Measurements from ENCODE around the gene LLPH.
"Not testable (repeated sequence)": the region's sequence is repeated elsewhere in the genome, so short reads cannot be mapped to it uniquely, and the experiment has no call there.

Gene LLPH

DNA sequence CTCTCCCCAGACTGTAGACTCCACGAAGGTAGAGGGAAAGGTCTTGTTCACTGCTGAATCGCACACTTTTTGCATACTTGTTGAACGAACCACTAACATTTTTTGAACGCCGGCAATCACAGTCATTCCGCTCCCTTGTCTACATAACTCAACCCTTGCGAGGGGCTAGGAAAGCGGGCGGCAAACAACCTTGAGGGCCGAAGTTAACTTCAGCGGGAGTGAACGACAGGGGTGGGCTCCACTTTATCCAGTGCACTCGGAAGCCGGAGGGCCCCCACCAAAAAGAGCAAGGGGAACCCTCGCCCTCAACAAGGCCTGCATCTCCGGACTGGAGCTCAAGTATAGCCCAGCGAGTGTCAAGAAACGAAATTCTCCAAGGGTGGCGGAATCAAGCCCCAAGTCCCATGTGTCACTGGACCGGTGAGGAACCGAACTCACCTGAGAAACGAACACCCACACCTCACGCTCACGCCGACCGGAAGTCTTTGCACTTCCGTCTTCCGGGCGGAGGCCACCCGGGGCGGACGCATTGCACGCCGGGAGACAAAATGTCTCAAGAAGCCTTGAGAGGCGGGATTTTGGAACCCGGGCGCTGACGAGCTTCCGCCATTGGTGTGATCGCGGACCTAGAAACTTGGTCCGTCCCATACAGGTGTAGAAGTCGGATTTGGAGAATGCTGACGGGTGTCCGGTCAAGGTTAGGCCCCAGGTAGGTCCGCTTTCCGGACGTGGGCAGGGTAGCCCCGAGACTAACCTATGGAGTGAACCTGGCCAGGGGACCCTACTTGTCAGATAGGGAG lies at the start of gene LLPH:
Gene LLPH (minus strand): TSS at position 484 of the 800 bp plus-strand sequence. CDS start 1,644 bp downstream, outside the sequence.
- DNase-seq (ENCODE audit: low read depth in 1 of 2, low spot score in 1 of 2): peak; percentile 68 to 81

GRCh38 chr12:66176105-66176900 lies 45.8 kb upstream of the LLPH start:
- no peak for DNase-seq (ENCODE audit: low read depth in 1 of 2, low spot score in 1 of 2)

- DNase-seq (ENCODE audit: low read depth in 1 of 2, low spot score in 1 of 2): not testable (repeated sequence)
Observed at GRCh38 chr12:66174391-66175325, 44.1 kb upstream of the LLPH start.

DNA sequence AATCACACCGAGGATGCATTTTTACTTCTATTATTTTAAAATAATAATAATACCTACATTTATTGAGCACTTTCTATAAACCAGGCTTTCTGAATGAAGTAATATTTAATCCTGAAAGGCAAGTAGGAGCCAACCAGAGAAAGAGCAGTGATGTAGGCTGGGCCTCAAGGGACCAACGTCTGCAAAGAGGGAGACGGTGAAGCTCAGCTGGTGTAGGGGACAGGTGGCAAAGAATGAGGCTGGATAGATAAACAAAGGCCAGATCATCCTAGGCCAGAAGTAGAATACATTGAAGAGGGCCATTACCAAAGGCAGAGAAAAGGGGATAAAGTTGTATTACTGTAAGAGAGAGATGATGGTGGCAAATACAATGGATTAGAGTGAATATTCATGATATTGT lies 40.1 kb upstream of the LLPH start:
- no peak for DNase-seq (ENCODE audit: low read depth in 1 of 2, low spot score in 1 of 2)

- peak; percentile 65 to 72 for DNase-seq (ENCODE audit: low read depth in 1 of 2, low spot score in 1 of 2)
Observed at GRCh38 chr12:66169221-66170170, 38.9 kb upstream of the LLPH start, which contains the start of gene TMBIM4. TSS of gene TMBIM4 (minus strand) at chr12:66169996. CDS start at chr12:66169951, 45 bp downstream.

DNA sequence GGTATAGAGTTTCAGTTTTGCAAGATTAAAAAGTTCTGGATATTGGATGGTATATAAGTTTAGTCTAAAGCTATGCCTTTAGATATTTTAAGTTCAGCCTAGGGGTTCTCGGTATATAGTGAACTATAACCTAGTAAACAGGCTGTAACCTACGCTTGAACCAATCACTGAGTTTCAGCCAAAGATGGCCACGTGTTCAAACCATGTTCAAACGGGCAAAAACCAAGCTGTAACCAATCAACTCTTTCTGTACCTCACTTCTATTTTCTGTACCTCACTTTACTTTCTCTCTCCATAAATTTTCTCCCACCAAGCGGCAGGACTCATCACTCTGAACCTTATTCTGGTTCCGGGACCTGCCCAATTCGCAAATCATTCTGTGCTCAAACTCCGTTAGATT lies 37.9 kb upstream of the LLPH start:
- no peak for DNase-seq (ENCODE audit: low read depth in 1 of 2, low spot score in 1 of 2)

DNA sequence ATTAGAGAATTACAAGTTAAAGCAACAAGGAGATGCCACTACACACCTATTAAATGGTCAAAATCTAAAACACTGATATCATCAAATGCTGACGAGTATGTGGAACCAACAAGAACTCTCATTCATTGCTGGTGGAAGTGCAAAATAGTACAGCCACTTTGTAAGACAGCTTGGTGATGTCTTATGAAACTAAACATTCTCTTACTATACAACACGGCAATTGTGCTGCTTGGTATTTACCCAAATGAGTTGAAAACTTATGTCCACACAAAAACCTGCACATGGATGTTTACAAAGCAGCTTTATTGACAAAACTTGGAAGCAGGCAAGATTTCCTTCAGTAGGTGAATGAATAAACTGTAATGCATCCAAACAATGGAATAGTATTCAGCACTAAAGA lies 36.0 kb upstream of the LLPH start:
- DNase-seq (ENCODE audit: low read depth in 1 of 2, low spot score in 1 of 2): no peak

DNA sequence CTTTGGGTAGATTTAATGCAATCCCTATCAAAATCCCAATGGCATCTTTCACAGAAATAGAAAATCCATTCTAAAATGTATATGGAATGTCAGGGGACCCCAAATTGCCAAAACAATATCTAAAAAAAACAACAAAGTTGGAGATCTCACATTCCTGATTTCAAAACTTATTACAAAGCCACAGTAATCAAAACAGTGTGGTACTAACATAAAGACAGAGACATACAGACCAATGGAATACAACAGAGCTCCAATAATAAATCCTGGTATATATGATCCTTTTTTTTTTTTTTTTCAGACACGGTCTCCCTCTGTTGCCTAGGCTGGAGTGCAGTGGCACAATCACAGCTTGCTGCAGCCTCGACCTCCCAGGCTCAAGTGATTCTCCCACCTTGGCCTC lies 34.6 kb upstream of the LLPH start:
- no peak for DNase-seq (ENCODE audit: low read depth in 1 of 2, low spot score in 1 of 2)

- no peak for DNase-seq (ENCODE audit: low read depth in 1 of 2, low spot score in 1 of 2)
Observed at GRCh38 chr12:66164349-66164821, 33.8 kb upstream of the LLPH start.

DNA sequence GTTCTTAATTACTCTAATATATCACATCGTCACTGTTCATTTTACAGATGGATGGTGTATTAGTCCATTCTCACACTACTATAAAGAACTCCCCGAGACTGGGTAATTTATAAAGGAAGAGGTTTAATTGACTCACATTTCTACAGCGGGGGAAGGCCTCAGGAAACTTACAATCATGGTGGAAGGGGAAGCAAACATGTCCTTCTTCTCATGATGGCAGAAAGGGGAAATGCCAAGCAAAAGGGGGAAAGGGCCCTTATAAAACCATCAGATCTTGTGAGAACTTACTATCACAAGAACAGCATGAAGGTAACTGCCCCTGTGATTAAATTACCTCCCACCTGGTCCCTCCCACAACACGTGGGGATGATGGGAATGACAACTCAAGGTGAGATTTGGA lies 32.7 kb upstream of the LLPH start:
- DNase-seq (ENCODE audit: low read depth in 1 of 2, low spot score in 1 of 2): no peak

- DNase-seq (ENCODE audit: low read depth in 1 of 2, low spot score in 1 of 2): no peak
Observed at GRCh38 chr12:66162701-66163100, 32.2 kb upstream of the LLPH start.

DNA sequence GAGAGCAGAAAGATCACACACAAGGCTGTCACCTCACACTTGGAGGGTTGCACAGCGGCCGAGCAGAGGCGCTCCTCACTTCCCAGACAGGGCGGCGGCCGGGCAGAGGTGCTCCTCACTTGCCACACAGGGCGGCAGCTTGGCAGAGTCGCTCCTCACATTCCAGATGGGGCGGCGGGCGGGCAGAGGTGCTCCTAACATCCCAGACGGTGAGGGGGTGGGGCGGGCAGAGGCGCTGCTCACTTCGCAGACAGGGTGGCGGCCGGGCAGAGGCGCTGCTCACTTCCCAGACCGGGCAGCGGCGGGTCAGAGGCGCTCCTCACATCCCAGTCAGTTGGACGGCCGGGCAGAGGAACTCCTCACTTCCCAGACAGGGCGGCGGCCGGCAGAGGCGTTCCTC lies 30.2 kb upstream of the LLPH start:
- no peak for DNase-seq (ENCODE audit: low read depth in 1 of 2, low spot score in 1 of 2)

- DNase-seq (ENCODE audit: low read depth in 1 of 2, low spot score in 1 of 2): no peak
Observed at GRCh38 chr12:66159123-66159522, 28.6 kb upstream of the LLPH start.

DNA sequence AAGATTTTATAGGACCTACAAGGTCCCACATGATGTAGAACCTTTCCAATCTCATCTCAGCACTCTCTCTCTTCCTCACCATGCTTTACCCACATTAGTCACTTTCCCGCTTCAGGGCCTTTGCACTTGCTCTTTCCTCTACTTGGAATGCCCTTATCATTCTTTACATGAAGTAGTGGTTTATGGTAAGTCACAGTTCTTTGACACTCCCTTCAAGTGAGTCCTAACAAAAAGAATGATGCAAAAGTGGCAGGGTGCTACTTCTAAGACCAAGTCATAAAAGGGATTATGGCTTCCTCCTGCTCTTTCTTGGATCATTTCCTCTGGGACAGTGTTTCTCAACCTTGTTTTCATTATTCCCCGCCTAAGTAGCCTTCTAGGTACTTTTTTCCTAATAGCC lies 26.1 kb upstream of the LLPH start:
- DNase-seq (ENCODE audit: low read depth in 1 of 2, low spot score in 1 of 2): no peak

- no peak for DNase-seq (ENCODE audit: low read depth in 1 of 2, low spot score in 1 of 2)
Observed at GRCh38 chr12:66154776-66155175, 24.2 kb upstream of the LLPH start.

- no peak for DNase-seq (ENCODE audit: low read depth in 1 of 2, low spot score in 1 of 2)
Observed at GRCh38 chr12:66152732-66153131, 22.2 kb upstream of the LLPH start.

DNA sequence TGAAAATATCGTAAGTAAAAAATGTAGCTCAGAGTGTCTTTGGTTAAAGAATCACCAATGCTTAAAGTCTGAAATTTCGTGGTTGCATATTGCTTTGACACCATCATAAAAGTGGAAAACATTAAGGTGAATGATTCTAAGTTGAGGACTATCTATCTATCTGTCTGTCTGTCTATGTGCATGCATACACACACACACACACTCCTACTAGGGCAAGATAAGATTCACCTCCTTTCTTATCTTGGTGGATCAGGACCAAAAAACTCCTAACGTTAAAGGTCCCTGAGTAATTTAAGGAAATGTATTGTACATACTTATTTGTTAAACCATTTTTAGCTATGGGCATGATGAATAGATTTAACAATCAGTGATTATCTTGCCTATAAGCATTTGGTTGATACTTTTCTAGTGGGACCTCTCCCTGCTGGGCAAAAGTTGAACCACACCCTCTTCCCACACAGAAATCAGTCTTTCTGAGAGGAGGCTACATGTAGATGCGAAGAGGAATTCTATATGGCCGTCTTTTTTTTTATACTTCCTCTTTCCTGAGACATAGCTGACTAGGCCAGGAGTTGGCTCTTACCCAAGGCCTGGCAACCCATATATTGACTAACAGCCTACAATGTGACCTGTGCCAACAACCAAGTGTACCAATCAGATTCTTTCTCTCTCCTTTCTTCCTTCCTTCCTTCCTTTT lies 19.3 kb upstream of the LLPH start:
- DNase-seq (ENCODE audit: low read depth in 1 of 2, low spot score in 1 of 2): no peak

GRCh38 chr12:66144791-66145754 lies 14.5 kb upstream of the LLPH start:
- DNase-seq (ENCODE audit: low read depth in 1 of 2, low spot score in 1 of 2): no peak

All from stimulated activated CD4-positive, alpha-beta T cell treated with anti-CD3 and anti-CD28 coated beads, Interleukin-15, amount 100 ng/mL, for 1 hour (primary cell).